GM19328 (cell line): ENCODE data around the gene NBAS.
A peak's percentile ranks its signal among the peaks of the same experiment; 100 is the strongest.
"Not testable (repeated sequence)": the region's sequence is repeated elsewhere in the genome, so short reads cannot be mapped to it uniquely, and the experiment has no call there.

Experiments used
- ATAC-seq: cut with Tn5 transposase; IDR thresholded peaks from one replicate; pipeline ENCODE4 v1.9.1; 2021; ENCODE audit warnings: mild to moderate bottlenecking, moderate library complexity; ENCODE audit not compliant: unreplicated experiment

Gene NBAS

GRCh38 chr2:15325296-15325695 is 235.8 kb downstream of the NBAS start:
- no peak for ATAC-seq

GRCh38 chr2:15323227-15323626 is 237.9 kb downstream of the NBAS start:
- no peak for ATAC-seq

DNA sequence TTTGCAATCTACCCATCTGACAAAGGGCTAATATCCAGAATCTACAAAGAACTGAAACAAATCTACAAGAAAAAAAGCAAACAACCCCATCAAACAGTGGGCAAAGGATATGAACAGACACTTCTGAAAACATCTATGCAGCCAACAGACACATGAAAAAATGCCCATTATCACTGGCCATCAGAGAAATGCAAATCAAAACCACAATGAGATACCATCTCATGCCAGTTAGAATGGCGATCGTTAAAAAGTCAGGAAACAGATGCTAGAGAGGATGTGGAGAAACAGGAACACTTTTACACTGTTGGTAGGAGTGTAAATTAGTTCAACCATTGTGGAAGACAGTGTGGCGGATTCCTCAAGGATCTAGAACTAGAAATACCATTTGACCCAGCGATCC is 239.7 kb downstream of the NBAS start:
- not testable (repeated sequence) for ATAC-seq

DNA sequence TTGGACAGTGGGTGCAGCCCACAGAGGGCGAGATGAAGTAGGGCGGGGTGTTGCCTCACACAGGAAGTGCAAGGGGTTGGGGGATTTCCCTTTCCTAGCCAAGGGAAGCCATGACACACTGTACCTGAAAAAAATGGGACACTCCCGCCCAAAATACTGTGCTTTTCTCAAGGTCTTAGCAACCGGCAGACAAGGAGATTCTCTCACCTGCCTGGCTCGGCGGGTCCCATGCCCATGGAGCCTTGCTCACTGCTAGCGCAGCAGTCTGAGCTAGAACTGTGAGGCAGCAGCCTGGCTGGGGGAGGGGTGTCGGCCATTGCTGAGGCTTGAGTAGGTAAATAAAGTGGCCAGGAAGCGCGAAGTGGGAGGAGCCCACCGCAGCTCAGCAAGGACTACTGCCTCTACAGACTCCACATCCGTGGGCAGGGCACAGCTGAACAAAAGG is 244.7 kb downstream of the NBAS start:
- ATAC-seq: no peak

DNA sequence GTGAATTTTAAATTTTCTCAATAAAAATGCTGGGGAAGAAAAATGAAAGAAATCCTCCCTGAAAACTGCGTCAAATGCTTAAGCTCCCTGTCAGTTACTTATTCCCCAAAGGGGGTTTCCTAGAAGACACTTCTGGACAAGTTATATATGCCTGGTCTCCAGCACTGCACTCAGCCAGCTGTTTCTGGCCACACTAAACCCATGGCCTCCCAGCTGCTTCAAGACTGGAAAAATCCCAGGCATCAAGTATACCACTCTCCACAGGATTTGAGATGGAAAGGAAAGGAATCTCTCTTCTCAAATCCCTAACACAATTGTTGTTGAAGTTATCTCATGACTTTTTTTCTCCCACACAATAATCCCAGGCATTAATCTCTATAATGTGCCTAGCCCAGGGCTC is 245.7 kb downstream of the NBAS start:
- no peak for ATAC-seq

- ATAC-seq: peak; percentile 65
These were observed 247.5 kb downstream of the NBAS start for GRCh38 chr2:15313657-15314056.

DNA sequence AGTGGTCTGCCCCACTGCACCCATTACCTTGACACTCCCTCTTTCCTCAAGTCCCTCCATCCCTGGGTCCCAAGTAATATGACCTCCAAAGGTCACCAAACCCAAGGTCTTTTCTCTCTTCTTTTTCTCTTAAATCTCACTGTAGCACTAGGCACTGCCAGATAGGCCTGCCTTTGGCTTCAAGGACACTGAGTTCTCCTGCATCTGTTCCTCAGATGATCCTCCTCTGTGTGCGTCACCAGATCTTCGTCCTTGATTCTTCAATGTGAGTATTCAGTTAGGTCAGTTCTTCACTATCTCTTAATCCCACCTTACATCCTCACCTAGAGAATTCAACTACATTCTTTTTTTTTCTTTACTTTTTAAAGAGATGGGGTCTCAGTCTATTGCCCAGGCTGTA is 249.2 kb downstream of the NBAS start:
- no peak for ATAC-seq

DNA sequence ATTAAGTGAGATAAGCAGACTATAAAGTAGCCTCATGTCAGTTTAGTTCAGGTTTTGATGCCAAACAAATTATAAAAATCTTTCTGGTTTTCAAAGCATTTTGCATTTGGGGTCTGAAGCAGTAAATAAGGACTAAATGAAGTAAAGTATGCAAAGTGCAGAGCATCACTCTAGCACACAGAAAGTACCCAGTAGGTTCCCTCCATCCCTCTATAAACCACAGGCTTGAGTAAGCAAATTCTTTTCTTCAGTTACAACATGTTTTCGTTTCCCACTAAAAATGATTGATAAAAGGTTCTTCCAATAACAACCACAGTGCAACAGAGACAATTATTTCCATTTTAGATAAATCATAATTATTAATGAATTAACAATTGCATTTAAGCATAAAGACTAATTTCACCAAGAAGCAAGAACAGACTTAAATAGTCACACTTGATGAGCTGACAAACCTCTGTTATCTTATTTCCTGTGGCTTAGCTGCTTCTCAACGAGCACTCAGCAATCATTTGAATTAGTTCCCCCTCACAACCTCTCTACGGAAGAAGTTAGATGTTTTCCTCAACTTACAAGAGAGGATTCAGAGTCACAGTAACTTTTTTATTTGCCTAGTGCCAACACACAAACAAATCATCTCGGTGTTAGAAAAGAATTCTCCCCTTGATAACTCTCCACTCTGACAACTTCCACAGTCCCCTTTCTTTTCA is 249.8 kb downstream of the NBAS start:
- ATAC-seq: peak; percentile 50

DNA sequence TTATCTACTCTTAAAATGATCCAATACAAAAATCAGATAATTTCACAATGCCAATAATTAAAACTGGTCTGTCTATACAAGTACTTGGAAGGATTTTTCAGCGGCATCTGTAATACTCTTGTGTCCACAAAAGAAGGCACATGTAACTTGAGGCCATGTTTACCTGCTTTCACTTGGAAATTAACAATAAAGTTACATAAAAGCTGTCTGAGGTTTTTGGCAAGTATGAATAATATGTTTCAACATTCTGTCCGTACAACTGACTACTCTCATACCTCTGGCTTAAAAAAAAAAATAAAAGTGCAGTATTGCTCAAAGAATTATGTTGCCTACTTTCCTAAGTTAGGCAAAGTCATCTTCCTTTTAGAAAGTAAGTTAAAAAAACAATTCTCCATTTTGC is 253.6 kb downstream of the NBAS start:
- ATAC-seq: no peak

DNA sequence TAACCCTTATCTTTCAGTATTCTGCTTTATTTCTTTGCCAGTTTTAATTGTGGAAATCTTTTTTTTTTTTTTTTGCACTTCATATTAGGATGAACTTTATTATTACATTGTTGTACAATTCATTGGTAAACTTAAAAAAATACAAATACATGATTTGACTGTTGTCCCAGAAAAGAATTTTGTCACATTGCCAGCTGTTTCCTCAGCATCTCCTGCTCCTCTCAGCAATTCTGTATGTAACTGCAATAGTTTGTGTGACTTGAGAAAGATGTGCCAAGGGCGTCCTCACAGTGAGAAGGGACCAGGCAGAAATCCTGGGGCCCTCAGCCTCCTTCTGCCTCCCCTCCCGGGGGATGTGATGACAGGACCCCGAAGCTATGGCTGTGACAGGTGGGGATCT is 254.4 kb downstream of the NBAS start:
- no peak for ATAC-seq

GRCh38 chr2:15303874-15304273 is 257.3 kb downstream of the NBAS start:
- no peak for ATAC-seq

GRCh38 chr2:15302154-15302553 is 259.0 kb downstream of the NBAS start:
- no peak for ATAC-seq

DNA sequence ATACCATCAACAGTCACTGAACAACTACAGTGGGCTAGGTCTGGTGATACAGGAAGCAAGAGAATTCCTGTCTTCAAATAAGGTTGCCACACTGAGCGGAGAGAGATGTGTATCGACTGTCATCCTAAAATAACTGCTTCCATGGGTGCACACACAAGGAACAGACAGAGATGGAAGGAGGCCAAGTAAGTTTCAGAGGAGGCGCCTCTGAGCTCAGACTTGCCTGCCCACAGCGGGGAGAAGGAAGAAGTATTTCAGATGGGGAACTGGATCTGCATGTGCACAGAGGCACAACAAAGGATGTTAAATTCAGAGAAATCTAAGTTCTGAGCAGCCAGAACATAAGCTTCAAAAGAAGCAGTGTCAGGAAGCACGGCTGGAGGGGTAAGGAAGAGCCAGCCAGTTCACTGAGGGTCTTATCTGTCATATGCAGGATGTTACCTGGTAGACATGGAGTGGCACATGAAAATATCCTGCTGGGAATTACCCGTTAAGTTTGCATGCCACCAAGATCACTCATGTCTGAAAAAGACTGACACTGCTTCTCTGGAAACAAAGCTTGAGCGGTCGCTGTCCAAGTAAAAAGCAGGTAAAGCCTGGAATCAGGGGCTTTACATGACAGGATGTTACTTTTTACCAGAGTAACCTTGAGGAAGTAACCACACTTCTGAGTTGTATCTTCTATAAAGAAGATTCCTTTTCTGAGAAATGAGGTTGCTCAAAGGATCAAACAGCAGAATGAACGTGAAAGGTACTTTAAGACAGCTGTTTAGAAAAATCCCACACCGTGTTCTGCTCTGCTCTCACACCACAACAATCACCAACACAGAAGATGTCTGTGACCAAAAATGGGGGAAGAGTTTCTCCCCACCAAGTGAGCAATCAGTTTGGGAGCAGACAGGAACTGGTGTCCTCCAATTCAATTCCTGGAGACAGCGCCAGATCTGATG is 260.2 kb downstream of the NBAS start:
- no peak for ATAC-seq

- no peak for ATAC-seq
These were observed 261.1 kb downstream of the NBAS start for GRCh38 chr2:15299904-15300520.

GRCh38 chr2:15298770-15299169 is 262.4 kb downstream of the NBAS start:
- ATAC-seq: no peak

DNA sequence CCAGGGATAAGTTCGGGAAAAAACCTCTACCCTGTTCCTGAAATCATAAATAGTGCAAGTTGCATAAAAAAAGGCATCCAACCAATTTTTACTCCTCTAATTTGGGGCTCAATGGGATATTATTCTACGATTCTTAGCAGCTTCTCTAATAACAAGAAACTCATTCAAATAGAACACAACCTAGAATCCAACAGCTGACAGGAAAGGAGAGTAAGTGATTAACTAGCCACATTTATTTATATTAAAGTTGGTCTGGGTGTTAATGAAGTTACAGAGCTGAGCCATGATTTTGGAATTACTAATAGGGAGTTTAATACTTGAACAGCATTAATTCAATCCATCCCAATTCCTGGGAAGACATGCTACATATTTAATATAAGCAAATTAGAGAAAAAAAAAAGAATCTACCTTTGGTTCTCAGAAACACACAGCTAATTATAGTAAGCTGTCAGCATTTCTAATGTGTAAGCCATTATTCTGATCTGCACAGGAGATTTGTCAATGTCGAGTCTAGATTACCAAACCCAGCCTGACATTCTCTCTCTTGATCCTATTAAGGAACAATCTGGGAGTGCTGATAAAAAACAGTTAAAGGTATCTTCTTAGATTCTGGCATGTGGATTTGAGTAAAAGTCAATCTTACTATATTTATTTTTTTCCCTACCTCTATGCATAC is 267.7 kb downstream of the NBAS start:
- no peak for ATAC-seq

DNA sequence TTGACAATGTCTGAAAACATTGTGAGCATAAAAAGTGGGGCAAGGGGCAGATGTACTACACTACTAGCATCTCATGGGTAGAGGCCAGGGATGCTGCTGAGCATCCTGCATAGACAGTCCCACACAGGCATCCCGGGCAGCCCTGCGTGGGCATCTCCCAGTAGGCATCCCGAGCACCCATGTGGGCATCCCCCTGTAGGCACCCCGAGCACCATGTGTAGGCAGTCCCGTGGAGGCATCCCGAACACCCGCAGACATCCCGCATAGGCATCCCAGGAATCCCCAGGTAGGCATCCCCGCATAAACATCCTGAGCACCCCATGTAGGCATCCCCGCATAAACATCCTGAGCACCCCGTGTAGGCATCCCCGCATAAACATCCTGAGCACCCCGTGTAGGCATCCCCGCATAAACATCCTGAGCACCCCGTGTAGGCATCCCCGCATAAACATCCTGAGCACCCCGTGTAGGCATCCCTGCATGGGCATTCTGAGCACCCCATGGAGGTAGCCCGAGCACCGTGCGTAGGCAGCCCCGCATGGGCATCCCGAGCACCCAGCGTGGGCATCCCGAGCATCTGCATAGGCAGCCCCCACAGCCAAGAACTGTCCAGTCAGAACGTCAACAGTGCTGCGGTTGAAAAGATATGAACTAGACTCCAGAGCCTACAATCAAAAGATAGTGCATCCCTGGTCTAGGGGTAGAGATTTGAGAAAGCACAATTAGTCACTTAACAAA is 273.5 kb downstream of the NBAS start:
- ATAC-seq: no peak

GRCh38 chr2:15284614-15285013 is 276.5 kb downstream of the NBAS start:
- ATAC-seq: no peak

DNA sequence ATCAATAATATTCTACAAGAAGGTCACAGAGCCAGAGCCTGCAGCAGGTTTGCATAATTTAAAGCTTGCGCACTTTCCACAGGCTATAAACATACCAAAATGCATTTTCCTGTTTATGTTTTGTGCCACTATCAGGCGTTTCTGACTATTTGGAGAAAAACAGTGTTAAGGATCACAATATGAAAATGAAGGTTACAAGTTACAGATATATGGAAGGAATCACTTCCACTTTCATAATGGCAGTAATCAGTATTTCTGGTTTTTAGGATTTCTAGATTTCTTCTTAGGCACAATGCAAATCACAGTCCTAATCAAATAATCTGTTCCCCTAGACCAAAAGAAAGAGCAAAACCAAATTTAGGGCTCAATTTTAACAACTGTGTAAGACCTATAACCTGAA is 279.5 kb downstream of the NBAS start:
- ATAC-seq: no peak

DNA sequence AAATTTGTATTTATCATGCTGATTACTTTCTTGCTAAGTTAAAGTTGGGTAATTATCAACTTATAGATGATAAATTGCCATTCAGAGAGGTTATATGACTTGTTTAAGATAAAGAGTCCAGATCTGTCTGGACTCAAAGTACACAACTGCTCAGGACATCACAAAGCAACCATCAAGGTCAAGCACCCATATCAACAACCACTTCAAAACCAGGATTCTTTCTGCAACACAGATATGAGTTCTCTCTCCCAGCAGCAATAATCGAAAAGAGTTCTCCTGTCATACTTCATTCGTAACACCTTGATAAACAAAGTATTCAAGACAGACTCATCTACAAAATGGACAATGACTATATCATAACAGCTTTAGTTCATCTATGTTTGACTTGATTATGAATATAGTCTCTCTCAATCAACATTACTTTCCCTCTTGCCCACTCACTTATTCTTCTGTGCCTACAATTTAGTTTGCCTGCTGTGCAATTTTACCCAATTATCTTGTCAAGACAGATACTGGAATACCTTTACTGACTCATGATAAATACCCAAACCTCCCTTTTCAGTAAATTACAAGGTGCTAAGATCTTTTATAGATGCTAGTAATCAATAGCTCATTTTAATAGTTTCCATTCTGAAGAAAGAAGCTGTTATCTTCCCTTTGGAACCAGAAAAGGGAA is 281.8 kb downstream of the NBAS start:
- no peak for ATAC-seq
